NCI-H510A (cell line): Measurements from ENCODE around the gene EPS8L3.

Experiments used
- DNase-seq: peaks from one replicate; lab custom pipeline; 2025; lab: John Stamatoyannopoulos, UW

EPS8L3 gene

DNA sequence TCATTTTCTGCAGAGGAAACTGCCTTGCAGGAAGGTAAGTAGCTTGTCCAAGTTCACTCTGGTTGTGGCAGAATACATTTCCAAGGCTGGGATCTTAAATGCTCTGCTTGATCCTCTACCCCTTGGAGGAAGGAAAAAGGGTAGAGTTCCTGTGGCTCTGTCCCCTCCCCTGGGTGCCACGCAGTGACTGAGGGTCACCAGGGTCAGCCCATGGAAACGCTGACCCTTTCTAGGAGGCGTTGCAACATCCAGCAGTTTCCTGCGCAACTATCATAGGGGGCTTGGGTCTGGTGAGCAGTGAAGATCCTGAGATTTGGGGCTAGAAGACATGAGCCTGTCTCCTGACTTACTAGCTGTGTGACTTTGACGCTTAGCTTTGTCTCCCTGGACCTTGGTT is 29.4 kb upstream of the EPS8L3 start:
- DNase-seq = no peak

DNA sequence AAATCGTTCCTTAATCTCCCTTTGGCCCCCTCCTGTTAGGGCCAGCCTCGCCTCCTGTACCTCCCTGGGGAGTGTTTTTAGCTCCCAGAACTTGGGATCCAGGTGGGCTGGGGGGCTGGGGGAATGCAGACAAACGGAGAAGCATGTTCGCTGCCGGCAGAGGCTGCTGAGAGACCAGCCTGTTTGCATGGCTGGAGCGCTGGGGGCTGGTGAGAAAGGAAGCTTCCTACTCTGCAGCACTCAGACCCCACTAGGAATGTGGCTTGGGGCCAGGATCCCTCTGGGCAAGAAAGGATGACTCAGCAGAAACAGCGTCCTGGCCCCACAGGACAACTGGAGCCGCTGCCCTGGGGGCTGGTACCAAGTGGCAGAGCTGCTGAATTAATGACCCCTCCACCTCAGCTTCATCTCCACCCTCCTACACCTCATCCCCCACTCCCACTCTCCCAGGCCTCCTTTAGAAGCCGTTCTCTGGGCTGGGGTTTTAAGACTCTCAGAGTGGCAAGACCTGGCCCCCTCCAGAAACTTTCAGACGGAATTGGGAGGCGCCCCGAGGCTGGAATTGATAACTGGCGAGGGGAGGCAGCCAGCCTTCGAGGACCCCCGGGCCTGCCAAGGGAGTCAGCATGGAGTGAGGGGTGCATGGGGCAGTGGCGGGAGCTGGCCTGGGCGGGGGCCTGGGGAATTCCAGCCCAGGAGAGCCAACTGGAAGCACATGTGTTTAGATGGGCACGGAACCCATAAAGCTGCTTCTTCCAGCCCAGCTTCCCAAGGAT is 28.5 kb upstream of the EPS8L3 start:
- DNase-seq = no peak

DNA sequence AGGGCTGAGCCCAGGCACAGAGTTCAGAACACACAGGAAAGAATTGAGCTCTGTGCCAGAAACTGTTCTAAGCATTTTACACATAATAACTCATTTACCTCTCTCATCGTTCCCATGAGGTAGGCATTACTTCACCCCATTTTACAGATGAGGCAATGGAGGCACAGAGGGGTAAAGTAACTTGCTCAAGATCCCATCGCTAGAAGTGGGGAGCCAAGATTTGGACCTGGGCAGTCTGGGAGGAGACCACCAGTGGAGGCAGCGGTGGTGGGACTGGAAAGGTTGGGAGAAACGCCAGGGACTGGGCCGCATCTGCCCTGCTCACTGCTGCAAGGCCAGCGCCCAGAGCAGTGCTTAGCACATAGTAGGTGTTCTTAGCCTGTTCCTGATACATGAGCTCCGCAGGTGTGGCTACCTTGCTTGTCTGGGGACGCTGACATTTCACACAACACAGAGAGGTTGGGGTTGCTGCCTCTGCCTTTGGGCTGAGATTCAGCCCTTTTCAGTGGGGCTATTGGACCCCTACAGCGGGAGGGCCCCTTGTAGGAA is 27.8 kb upstream of the EPS8L3 start:
- DNase-seq = no peak

DNA sequence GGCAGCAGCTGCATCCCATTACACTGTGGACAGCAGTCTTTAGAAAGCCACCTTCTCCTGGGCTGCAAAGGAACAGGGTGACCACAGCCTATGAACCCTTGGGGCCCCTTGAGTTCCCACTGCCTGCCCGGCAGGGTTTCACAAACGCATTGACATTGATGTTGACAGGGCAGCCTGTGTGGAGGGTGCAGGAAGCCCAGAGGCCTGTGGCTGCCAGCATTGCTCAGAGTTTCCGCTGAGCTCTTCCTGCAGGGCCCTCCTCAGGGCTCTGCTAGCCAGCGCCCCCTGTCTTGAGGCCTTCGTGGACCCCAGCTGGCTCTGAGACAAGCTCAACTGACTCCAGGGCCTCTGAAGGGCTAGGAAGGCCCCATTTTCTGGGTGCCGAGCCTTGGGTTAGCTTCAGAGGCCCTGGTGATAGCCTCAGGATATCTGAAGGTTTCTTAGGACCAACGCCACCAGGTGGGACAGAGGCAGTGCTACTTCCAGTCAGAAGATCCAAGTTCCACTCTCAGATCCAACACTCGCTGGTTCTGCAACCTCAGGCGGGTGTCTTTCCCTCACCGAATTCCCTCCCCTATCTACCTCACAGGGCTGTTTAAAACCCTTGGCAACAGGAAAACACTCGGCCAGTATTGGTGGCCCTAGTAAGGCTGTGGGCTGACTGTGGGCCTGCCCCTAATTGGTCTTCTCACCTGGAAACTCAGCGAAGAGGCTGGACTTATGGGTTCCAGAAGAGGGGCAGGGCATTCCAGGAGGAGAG is 27.2 kb upstream of the EPS8L3 start:
- DNase-seq = no peak

DNA sequence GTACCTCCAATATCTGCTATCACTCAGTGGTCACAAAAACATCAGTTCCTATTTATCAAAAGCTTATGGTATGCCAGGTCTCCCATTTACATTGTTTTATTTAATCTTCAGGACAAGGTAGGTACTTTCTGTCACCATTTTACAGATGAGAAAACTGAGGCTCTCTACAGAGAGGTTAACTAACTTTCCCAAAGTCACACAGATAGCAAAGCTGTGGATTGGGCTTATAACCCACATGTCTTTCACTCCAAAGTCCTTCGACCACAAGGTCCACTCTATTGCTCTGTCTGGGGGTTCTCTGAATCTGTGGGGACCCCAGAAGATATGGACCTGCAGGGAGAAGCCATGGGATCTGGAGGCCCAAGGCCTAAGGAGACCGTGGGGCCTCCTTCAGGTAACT is 26.6 kb upstream of the EPS8L3 start:
- no peak for DNase-seq

DNA sequence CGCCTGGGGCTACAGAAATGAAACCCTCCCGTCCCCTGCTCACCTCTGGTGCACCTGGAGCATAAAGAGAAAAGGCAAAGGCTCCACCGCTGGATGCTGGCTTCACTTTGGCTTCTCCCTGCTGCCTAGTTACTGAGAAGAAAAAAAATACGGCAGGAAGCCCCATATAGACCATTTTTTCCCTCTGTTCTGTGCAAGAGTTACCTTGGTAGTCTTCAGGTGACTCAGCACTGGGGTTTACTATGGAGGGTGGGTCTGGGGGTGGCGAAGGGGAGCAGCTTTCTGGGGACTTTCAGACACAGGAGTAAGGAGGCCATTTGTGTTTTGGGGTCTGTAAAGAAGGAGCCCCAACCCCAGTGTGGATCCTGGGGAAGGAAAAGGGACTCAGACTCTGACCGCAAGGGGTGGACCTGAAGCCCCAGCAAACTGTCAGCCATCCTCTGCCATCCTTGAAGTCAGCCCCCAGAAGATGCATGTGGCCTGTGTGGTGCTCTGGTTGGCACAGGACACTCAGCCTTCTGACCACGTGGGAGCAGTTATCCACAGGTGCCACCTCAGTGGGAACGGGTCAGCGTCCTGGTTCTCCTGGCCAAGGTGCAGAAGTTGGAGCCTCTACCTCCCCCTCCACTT is 25.9 kb upstream of the EPS8L3 start:
- no peak for DNase-seq

DNA sequence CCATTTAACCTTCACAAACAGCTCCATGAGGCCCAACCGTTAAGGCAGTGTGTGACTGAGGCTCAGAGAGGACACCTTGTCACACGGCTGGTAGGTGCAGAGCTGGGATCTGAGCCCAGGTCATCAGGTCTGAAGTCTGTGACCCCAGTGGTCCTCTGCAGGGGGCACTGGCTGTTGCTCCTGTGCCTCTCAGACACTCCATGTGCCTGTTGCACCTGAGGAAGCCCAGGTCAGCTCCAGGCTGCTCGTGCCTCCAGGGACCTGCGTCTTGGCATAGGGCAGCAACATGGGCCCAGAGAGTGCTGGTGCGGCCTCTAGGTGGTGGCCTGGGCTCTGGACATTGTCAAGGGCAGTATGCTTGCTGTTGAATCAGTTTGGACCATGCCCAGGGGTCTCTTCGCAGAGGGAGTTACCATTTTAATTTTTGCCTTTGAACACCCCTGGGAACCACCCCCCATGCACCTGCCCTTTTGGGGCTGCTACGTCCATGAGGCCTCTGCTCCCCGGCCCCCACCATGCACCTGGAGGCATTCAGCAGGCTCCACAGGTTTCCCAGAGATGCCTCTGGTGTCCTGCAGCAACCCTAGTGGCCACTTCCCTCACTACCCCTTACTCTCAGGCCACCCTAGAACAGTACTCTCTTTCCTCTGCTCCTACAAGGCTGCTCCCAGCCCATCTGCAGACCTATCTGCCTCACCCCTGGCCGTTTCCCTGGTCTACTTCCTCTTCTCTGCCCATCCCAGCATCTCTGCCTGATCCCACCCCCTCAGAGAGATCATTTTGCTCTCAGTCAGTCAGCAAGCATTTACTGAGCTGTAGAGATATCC is 25.2 kb upstream of the EPS8L3 start:
- no peak for DNase-seq

DNA sequence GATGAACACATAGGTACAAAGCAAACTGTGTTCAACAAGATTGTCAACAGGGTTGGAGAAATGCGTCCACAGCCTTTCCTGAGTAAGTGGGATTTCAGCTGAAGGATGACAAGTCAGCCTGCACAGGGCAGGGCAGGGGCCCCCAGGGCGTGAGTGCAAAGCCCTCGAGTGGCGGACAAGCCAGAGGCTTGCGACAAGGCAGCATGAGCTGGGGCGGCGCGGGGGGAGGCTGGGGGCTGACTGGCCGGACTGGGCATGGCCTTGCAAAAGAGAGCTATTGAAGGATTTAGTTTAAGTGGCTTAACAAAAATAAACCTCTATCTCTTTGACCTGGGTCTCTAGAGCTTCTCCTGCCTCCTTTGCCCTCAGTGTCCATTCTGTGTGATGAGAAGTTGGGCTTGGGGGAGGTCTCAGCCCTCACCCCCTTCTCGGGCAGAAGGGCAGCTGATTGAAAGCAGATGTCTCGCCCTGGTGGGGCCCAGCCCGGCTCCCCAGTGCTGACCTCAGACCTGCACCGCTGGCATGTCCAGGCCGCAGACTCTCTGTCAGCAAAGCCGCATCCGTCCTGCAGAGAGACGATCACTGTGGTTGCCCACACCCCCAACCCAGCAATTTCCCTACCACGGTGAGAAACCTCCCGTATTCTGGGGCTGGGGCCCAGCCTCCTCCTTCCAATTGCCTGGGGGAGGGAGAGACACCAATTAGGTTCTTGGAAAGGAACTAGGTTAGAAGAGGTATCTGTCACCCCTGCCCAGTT is 24.3 kb upstream of the EPS8L3 start:
- no peak for DNase-seq

DNA sequence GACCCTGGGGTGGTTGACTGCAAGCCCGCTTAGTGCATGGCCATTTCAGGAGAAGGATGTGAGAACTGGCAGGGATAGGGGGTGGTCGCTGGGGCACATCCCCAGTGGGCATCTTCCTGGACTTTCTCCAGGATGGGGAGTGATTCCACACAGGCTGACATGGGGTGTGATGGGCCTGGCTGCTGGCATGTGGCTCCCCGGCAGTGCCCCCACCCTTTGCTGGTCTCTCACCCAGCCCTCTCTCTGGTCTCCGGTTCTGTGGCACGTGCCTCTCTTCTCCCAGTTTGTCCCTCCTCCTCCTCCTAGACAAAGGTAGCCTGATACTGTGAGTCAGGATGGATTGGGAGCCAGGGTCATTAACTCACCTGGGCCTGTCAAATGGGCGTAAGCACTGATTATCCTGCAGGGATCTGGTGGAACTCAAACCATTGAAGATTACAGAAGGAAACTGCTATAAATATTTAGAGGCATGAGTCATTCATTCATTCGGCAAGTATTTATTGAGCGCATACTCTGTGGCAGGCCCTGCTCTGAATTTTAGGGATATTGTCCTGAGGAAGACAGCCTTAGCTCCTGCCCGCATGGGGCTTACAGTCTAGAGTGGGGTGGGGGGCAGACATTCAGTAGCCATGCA is 23.6 kb upstream of the EPS8L3 start:
- DNase-seq = no peak

DNA sequence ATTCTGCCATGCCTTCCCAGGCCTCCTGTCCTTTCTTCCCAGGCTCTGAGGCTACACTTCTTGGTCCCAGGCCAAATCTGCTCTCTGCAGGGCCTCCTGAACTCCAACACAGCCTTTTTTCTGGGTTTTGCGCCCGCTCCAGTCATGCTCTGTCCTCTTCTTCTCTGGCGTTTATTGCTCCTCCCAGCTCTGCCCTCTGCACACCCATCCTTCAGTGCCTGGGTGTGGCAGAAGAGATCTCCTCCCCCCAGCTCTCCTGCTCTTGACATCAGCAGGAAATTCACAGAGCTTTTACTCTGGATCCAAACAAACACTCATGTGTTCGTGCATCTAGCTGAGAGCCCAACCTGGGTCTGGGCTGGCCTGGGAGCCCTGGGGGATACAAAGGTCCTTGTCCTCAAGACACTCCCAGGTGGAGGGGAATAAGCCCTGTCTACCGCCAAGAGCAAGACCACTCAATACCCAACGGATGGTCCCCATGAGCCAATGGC is 22.9 kb upstream of the EPS8L3 start:
- no peak for DNase-seq

DNA sequence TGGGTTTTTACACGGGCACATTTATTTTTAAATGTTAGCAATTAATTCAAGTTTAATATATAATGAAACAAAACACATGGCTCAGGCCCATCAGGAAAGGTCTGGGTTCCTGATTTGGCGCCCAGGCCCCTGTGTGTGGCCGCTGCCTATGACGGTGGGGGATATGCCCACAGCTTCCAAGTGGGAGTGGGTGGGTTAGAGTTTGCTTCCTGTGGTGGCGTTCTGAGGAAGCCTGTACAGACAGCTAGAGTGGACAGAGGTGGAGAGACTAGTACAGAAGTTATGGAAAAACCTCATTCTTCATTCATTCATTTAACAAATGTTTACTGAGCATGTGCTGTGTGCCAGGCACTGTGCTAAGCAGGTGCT is 22.4 kb upstream of the EPS8L3 start:
- no peak for DNase-seq

DNA sequence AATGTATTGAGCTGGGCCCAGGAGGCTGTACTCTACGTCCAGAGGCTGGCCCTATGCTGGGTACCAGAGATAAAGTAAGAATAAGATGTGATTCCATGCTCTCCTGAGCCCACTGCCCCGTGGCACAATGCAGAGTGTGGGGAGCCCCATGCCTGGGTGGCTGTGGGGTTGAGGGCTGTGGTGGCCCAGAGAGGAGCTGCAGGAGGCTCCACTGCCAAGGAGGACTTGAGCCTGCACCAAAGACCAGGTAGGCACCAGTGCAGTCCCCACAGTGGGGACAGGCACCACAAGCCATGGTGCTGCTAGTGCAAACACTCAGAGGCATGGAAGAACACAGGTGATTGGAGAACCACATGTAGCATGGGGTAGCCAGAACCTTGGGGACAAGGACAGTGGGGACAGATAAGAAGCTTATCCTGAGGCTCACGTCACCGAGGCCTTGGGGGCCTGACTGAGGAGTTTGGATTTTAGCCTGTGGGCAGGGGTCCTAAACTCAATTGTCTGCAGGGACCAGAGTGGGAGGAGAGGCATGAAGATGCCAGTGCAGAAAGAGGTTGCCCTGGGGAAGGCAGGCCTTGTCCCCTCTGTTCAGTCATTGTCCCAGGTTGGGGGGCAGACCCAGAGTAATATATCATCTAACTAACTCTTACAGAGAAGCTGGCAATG is 21.9 kb upstream of the EPS8L3 start:
- no peak for DNase-seq

DNA sequence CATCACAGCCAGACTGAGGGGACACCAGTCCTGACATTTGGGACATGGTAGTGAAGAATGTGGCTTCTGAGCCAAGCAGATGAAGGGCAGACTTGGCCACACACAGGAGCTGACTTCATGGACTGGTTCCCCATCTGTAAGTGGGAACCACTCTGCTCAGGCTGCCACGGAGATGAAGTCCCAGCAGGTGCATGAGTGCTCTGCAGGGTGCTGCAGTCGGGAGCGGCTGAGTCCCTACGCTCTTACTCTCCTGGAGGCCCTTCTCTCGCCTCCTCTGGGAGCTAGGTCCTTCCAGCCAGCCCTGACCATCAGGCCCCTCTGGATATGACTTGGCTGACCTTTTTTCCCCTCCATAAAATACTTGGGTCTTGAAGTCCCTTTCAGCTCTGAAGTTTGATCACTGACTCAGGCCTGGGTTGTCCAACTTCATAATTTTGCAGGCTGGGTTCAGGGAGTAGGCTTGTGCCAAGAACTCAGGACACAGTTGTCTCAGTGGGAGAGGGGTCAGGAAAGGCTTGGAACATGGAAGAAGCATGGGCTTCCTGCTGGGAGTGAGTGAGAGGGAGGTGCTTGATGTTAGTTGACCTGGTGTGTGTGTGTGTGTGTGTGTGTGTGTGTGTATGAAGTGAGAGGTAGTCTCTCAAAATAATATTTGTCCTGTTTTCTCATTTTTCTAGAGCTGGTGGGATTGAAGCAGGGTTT is 21.0 kb upstream of the EPS8L3 start:
- no peak for DNase-seq

DNA sequence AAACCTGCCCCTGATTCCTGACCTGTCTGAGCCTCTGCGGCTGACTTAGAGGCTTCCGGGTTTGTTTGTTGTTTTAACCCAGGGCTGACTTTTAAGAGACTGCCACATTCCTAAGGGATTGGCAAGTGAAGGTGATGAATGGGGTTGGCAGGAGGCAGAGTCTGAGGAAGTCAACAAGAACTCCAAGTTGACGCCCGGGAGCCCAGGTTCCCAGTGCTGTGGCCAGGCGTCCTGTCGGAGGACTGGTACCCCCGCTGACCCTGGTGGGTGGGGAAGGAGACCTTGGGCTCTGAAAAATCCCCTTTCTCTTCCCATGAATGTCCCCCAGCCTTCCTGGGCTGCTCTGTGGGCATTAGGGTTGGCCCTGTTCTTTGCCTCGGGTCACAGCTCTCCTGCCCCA is 19.7 kb upstream of the EPS8L3 start:
- DNase-seq = no peak

DNA sequence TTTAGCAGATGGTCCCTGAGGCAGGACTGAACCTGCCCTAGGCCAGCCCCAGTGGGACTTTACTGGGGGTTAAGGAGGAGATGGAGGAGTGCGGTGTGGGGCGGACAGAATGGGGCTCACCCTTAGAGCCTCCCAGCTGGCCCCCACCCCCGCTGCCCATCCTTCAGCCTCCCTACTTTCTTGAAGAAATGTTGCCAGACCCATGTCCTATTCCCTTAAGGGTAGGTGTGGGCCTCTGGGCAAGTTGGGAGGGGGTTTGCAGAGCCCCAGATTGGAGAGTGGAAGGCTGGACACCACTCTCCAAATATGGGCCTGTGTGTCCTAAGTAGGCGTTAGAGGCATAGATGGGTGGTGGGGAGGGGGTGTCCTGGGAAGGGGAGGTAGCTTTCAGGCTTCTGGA is 19.2 kb upstream of the EPS8L3 start:
- DNase-seq = no peak

DNA sequence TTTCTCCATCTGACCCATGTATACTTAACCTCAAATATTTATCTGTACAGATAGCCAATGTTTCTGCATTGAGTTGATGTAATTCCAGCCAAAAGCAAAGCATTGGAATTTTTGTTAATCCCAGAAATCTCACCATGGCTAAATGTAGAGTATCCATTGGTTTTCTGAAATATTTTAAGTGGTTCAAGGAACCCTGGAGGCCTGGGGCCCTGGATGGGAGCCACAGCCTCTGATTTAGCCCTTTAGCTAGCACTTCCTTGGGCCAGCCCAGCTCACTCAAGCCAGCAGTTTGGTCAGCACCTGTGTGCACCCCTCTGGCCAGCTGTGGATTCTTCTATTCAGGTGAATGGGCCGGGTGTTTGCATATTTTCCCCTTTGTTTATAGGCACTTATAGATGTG is 18.8 kb upstream of the EPS8L3 start:
- DNase-seq = no peak

DNA sequence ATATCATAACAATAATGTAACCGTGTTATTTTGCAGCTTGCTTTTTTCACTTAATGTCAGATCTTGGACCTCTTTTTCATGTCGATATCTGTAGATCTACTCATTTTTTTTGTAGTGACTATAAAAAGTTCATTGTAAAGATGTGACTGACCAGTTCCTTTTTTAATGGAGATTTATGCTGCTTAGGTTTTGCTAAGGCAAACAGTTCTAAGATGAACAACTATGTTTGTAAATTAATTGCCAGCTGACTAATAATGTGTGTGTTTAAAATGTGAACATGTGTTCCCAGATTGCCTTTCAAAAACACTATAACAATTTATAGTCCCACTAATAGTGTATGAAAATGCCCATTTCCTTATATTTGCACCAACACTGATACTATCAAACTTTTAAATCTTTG is 18.1 kb upstream of the EPS8L3 start:
- DNase-seq = no peak

DNA sequence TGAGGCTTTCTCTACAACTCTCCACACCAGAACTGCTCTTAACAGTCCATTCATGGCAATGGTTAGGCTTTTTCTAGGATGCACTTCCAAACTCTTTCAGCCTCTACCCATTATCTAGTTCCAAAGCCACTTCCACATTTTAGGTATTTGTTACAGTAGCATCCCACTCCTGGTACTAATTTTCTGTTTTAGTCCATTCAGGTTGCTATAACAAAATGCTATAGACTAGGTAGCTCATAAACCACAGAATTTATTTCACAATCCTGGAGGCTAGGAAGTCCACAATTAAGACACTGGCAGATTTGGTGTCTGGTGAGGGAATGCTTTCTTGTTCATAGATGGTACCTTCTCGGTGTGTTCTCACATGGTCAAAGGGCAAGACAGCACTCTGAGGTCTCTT is 17.3 kb upstream of the EPS8L3 start:
- no peak for DNase-seq

DNA sequence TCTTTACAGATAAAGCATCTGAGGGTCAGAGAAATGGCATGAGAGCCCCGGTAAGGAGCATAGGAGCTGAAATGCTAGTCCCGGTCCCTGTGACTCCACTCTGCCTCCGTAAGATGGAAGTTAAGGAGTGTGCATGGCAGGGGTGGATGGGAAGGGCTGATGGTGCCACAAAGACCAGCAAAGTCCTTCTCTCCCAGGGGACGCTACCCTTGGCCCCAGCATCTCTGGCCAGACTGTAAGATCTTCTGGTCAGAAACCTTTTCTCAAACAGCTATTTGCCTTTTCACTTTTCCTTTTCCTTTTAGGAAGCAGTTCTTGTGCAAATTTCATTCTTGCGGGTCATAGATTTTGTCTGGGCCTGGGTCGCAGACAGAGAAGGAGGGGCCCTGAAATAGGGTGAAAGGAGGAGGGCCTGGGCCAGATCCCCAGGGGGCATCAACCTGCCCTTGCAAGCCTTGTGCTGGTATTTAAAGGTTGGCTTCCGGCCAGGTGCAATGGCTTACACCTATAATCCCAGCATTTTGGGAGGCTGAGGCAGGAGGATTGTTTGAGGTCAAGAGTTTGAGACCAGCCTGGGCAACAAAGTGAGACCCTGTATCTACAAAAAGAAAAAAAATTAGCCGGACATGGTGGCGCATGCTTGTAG is 14.4 kb upstream of the EPS8L3 start:
- no peak for DNase-seq
